GM21423 (cell line): ENCODE results near the gene EXT2.

Experiments used
- ATAC-seq: cut with Tn5 transposase; IDR thresholded peaks from one replicate; pipeline ENCODE4 v1.9.1; 2021; ENCODE audit warnings: mild to moderate bottlenecking, moderate library complexity; ENCODE audit not compliant: unreplicated experiment

The EXT2 gene

DNA sequence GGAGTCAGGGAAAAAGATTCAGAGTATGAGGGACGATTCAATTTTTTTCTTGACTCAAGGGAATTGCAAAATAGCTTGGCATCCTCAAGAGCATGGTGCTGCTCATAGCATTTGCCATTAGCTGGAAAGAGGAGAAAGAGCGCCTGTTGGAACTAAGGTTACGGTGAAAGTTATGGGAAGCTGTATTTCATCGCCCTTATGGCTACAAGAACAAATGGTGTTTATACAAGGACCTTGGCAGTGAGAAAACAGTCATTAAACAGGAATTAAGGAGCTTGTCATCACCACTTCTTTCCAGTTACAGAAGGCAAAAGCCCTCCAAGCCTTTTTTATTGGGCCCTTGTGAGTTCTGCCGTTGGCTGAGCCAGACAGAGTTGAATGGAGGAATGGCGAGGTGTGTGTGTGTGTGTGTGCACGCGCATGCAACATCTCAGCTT, 140.3 kb downstream of the EXT2 start:
- no peak for ATAC-seq

DNA sequence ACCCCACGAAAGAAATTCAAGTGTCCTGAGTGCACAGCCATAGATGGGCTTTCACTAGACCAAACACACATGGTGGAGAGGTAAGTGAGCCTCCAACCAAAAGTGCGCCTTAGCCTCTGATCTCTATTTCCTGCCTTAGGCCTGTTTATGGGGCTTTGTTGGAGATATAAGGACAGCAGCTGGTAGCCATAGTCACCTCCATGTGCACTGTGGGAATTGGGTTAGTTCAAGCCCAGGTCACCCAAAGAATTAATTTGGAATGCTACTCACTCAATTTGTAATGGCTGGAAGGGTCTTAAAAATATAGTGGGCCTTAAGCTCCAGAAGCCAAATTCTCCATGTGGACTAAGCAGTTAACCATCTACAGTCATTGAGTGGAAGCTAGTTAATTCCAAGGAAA, 140.8 kb downstream of the EXT2 start:
- ATAC-seq = no peak

DNA sequence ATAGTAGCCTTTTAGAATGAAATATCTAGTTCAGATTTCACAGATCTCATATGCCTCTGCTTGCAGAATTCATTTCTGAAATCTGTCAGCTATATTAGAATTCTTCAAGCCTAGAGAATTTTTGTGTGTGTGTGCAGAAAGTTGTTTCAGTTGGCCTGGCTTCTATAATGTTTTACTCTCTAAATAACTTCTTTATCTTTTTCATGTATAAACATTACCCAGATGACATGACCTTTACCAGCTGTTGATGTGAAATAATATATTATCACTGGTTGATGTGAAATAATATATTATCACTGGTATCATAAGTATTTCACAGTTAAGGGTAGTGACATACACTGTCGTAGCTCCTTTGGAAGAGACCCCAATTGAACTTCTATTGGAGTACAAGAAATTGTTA, 141.7 kb downstream of the EXT2 start:
- no peak for ATAC-seq

DNA sequence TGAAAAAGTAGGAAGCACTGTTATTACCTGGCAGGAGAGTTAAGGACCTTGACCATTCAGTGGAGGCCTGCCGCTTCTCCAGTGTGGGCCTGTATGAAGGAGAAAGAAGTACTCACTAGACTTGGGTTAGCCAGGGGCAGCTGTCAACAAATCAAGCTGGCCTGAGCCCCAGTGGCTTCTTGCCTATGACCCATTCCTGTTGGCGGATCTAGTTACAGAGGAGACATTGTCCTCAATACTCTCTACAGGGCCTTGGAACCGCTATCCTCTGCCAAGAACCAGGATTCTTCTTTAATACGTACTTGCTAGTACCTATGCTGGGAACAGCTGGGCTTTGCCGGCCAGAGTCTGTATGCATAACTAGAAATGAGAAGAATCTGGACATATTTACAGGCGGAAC, 146.4 kb downstream of the EXT2 start:
- no peak for ATAC-seq

DNA sequence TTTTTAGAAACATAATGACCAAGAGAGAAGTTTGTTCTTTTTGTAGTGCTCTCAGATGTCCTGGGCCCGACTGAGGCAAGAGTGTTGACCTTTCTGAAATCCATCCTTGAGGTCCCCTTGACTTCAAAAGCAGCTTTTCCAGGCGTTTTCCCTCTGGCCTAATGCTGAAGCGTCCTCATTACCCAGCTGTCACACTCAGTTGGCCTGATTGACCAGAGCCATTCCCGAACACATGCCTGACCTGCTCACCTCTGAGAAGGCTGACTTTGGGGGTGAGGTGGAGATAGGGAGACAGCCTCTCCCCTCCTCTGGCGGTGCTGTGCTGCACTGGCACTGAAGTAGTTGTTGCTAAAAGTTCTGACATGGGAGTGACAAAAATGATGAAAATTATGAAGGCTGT, 147.6 kb downstream of the EXT2 start:
- no peak for ATAC-seq

DNA sequence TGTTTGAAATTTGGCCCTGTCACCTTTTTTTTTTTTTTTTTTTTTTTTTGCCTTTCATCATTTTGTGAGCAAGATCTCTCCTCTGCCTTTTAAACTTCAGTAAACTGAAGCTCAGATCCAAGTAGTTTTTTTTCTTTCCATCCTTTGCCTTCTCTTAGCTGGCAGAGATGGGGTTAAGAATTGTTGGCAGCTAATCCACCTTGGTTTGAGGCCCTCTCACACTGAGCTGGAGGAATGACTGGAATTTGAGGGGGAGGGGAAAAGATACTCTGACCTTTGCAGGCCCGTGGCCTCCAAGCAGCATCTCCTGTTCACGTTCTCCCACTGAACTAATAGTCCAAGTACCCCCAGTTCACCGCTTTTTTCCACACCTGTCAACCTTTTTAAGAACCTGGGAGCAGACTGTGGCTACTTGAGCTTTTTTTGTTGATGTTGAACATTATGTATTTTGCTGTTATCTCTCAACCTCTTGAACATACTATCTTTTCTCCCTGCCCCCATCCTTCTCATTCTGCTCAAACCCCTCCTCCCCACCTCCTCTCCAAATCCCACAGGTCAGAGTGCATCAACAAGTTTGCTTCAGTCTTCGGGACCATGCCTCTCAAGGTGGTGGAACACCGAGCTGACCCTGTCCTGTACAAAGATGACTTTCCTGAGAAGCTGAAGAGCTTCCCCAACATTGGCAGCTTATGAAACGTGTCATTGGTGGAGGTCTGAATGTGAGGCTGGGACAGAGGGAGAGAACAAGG, 148.3 kb downstream of the EXT2 start:
- ATAC-seq = no peak

DNA sequence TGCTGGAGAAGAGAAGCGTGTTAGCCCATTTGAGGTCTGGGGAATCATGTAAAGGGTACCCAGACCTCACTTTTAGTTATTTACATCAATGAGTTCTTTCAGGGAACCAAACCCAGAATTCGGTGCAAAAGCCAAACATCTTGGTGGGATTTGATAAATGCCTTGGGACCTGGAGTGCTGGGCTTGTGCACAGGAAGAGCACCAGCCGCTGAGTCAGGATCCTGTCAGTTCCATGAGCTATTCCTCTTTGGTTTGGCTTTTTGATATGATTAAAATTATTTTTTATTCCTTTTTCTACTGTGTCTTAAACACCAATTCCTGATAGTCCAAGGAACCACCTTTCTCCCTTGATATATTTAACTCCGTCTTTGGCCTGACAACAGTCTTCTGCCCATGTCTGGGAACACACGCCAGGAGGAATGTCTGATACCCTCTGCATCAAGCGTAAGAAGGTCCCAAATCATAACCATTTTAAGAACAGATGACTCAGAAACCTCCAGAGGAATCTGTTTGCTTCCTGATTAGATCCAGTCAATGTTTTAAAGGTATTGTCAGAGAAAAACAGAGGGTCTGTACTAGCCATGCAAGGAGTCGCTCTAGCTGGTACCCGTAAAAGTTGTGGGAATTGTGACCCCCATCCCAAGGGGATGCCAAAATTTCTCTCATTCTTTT, 149.3 kb downstream of the EXT2 start:
- ATAC-seq = no peak

DNA sequence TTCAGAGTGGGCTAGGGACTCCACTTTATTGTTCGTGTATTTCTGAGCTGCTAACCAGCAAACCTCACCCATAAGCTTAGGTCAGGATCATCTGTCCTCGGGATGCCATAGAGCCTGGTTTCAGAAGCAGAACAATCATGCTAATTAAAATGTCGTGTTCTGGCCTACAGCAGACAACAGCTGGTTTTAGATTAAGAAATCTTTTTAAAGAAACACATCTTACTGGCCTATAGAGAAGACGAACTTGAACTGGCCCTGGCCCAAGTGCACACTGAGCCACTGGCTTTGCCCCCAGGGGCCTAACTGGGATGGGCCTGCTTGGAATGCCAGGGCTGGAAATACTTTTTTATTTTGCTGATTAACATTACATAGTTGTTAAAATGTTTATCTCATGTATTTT, 151.2 kb downstream of the EXT2 start:
- ATAC-seq = no peak

DNA sequence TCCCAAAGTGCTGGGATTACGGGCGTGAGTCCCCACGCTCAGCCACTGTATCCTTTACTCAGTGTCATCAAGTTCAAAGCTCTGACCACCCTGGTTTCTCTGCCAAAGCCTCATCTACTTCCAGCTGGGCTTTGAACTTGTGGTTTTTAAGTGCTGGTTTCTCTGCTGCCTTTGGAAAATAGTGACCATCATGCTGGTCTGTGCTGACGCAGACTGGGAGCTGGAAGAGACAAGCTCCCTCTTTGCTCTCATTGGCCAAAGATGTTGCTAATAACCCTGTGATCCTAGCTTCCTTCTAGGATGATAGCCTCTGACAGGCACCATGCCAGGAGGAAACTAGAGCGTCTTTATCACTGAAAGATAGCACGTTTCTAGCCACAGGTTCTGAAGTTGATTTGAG, 152.0 kb downstream of the EXT2 start:
- ATAC-seq = no peak

DNA sequence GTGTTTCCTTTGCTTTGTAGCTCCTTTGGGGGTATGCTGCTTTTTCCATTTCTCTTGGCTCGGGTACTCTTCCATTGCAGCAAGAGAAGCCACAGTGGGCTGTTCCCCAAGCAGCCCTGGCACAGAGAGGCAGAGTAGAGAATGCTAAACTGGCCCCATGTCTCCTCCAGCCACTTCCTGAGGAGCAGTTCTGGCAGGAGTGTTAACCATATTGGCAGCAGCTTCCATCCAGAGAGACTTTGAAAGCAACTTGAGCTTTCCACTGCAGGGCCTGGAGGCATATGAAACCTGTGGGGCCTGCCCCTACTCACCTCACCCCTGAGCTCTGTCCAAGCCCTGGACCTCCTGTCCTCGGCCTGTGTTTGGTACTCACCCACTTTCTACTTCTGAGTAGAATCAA, 152.6 kb downstream of the EXT2 start:
- ATAC-seq = no peak

DNA sequence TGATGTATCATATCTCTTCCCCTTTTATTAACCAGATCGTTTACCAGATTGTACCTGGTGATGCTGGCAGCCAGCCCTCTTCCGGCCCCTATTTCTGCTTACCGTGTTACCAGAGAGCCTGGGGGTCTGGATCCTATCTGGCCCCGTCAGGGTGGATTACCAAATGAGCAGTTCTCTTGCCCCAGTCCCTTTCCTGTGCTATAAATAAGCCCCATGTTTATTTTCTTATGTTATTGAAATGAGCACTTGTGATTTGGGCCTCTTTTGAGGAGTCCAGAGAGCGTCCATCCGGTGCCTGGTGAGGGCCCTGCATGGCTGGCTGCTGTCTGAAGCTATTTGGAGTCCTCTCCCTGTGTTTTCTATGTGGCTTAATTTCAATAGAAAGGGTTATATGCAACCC, 154.9 kb downstream of the EXT2 start:
- no peak for ATAC-seq

DNA sequence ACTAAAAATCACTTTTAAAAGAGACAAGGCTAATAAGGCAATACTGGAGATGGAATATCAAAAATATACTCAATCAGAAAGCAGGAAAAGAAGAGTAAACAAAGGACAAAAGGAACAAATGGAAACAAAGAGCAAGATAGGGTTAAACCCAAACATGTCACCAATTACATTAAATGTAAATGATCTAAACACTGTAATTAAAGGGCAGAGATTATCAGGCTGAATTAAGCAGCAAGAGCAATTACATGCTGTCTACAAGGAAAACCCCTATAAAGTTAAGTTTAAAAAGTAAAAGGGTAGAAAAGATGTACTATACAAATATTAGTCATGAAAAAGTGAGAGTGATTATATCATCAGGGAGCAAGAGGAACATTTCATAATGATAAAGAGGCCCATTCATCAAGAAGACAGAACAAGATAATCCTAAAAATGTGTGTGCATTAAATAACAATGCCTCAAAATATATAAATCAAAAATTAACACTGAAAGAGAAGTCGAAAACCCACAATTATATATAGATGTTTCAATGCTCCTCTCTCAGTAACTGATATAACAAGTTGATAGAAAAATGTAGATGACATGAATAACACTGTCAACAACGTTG, 157.6 kb downstream of the EXT2 start:
- ATAC-seq = no peak

DNA sequence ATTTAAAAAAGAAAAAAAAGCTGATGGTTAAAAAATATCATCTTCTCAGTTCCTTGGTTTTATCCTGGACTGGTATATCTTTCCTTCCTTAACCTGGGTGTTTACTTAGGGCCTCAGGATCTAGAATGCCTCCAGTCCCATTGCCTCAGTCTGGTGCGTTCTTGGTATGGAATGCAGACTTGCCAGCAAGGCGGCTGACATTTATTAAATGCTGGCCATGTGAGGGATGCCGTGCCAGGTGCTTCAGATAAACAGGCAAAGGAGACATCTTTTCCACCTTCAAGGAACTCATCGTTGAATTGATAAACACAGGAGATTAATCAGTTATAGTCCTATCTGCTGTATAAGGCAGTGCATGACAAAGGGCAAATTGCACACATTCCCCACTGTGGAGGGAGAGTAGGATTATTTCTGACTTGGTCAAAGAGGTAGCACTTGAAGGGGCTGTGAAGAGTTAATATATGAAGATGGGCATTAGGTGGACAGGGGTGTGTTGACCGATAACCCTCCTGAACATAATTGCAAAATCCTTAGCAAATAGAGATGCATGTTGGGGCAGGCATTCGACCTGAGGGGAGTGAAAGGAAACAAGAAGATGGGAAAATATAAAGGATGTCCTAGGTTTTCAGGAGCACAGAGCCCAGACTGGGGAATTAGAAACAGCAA, 160.1 kb downstream of the EXT2 start:
- no peak for ATAC-seq

DNA sequence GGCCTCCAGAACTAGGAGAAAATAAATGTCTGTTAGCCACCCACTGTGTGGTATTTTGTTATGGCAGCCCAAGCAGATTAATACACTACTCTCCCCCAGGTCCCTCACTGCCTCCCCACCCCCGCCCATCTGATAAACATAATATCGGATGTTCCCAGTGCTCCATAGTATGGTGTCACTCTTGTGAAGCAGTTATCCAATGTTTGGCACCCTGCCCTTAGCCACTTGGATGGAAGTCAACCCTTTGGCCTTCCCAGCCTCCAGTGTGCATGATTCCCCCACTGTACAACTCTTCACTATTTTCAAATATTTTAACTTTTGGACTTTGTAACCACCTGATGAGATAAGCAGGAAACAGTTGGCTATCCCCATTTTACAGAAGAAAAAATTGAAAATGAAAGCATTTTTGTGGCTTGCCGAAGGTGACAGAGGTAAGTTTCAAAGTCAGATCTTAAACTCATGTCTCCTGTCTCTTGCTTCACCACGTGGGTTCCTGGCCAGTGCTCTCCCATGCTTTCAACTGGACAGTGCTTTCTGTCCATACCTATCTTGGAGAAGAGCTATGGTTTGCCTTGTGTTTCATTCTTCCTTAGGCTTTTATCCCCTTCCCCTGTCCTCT, 161.3 kb downstream of the EXT2 start:
- no peak for ATAC-seq

DNA sequence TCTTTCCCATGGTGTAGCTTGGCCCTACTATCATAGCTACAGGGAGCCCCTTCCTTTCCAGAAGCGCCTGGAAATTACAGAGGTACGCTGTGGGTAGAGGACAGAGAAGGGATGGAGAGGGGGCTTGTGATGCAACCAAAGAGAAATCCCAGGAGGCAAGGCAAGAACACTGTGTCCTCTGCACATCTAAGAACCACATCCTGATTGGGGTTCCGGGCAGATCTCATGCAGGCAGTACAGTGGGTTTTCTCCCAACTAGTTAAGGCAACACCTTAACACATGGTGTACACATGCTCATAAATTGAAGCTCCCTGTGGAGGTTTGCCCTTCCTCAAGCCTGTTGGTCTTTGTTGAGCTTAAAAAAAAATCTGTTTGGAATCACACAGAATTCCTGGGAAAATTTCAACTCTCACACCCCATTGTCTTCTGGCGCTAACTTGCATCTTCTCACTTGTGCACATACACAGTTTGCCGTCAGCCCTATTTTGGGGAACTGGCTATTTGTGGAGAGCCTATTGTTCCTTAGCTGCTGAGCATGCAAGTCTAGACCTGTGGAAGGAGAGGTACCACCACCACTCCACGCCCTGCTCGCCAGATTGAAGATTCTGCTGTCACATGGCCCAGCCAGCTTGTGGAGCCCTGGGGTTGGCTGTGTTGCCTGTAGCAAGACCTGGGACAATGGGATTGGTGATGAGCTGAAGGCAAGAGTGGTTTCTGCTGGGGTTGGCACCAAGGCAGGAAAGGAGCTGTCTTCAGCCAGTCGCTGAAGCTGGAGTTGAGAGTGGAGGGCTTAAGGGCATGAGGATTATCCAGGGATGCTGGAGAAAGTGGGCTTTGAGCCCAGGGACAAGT, 162.1 kb downstream of the EXT2 start:
- no peak for ATAC-seq

DNA sequence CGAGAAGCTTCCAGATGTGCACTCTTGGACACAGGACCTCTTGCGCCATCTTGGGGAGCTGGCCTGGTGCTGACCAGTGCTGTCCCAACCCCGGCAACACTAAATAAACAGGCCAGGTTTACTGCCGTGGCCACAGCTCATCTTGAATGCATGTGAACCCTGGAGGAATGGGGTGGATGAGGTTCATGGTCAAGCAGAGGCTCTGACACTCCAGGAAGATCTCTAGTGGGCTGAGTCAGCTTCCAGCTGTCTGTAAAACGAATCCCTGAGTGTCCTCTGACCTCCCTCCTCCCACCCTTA, 162.7 kb downstream of the EXT2 start:
- ATAC-seq = no peak

DNA sequence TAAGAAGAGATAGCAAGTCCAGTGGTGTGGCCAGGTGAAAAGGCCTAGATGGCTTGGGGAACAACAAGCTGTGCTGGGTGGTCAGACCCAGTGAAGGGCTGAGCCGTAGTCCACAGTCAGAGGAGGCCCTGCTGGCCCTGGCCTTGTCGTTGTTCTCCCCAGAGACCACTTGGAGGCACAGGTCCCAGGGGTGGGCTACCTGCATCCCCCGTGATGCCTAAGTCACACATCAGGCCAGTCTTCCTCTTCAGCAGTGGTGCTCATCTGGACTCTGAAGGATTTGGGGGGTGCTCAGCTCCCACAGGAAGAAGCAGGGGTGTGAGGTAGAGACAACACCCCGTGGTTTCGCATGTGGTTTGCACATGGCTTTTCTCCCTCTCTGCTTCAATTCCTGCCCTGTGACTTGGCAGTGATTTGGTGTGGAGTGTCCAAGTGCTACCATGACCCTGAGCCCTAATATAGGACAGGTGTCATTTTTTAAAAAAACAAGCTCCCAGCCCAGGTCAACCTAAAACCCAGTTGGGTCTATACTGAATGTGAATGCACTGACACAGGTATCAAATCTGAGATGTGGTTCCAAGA, 163.5 kb downstream of the EXT2 start:
- ATAC-seq = no peak

DNA sequence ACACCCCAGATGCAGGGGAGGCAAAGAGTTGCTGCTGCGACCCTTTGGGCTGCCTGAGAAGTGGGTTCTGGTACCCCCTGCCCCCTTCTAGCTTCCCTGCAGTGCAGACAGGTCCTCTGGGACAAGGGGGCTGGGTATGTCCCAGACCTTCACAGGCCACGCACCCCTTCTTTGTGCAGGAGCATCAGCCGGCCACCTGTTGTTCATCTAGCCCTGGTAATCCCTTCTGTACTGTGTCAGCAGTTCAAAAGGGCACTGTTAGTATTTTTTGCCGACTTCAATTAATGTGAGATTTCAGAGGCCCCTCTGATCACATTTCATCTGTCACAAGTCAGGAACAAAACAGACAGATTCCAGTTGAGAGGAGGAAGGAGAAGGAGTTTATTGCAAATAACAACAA, 164.6 kb downstream of the EXT2 start:
- ATAC-seq = no peak

DNA sequence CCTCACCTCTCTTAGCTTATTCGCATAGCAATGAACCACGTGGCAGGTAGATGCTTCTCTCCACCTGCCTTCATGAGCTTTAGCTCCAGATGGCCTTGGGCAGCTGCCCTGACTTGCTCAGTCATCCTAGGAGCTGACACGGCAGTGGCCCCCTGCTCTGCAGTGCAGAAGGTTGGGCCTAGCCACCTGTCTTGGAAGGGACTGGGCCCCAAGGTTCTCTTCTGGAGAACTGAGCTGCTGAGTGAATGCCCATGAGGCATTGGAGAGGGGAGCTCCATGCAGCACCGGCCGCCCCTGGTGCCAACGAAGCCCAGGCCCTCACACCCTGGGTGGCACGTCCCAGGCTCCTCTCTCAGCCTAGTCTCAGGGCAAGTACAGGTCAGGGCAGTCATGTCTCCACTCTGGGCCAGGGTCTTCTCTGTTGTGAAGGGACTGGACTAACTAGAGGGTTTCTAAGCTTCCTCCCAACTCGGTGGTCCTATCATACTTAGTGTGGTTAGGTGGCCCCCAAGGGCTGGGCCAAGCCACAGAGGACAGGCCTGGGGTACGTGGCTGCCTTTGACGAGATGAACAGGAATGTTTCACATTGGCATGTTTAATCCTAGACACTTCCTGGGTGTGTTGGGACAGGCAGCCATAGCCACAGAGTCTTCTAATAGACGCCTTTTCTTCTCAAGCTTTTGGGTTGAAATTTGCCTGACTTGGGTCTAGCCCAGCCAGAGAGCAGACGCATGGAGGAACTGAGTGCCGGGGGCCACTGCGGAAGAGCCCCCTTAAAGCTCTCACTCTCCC, 166.5 kb downstream of the EXT2 start:
- ATAC-seq = no peak
